Measurements from ENCODE around the gene KRT25. TPM values are rescaled to one million over a fixed set of nuclear protein-coding genes. Genes with fewer than 3 reads are reported as not detected.

The KRT25 gene
- not detected in 2 replicates for total RNA-seq (2014; rRNA removed; shearing (Covaris generic))

GRCh38 chr17:40755231-40755630, at the start of gene KRT25:
Gene KRT25, minus strand, starts transcription at chr17:40755331. Its CDS starts 60 bp downstream, at chr17:40755271.
- DNase-seq (ENCODE audit: low spot score) = no peak

- peak; percentile 70 for DNase-seq (ENCODE audit: low spot score)
Measured at GRCh38 chr17:40803617-40804082, 48.5 kb upstream of the KRT25 start.

GRCh38 chr17:40801157-40801556, 46.0 kb upstream of the KRT25 start:
- no peak for DNase-seq (ENCODE audit: low spot score)

- no peak for DNase-seq (ENCODE audit: low spot score)
Measured at GRCh38 chr17:40800381-40800780, 45.2 kb upstream of the KRT25 start.

- DNase-seq (ENCODE audit: low spot score) = no peak
Measured at GRCh38 chr17:40799859-40800258, 44.7 kb upstream of the KRT25 start, which contains the start of gene KRT28. Gene KRT28, minus strand, starts transcription at chr17:40799959. Its CDS starts 66 bp downstream, at chr17:40799893.

- DNase-seq (ENCODE audit: low spot score) = no peak
Measured at GRCh38 chr17:40796846-40797245, 41.7 kb upstream of the KRT25 start.

GRCh38 chr17:40795019-40795667, 40.0 kb upstream of the KRT25 start:
- DNase-seq (ENCODE audit: low spot score) = no peak

- DNase-seq (ENCODE audit: low spot score) = no peak
Measured at GRCh38 chr17:40794466-40794865, 39.3 kb upstream of the KRT25 start.

GRCh38 chr17:40793832-40794231, 38.7 kb upstream of the KRT25 start:
- DNase-seq (ENCODE audit: low spot score) = no peak

- DNase-seq (ENCODE audit: low spot score) = peak; percentile 25
Measured at GRCh38 chr17:40791787-40792436, 36.8 kb upstream of the KRT25 start.

GRCh38 chr17:40791111-40791510, 36.0 kb upstream of the KRT25 start:
- DNase-seq (ENCODE audit: low spot score) = no peak

GRCh38 chr17:40782450-40782849, 27.3 kb upstream of the KRT25 start, which contains the start of gene KRT27:
Gene KRT27, minus strand, starts transcription at chr17:40782550. Its CDS starts 57 bp downstream, at chr17:40782493.
- DNase-seq (ENCODE audit: low spot score) = no peak

GRCh38 chr17:40779181-40779909, 24.2 kb upstream of the KRT25 start:
- no peak for DNase-seq (ENCODE audit: low spot score)

- no peak for DNase-seq (ENCODE audit: low spot score)
Measured at GRCh38 chr17:40778461-40778860, 23.3 kb upstream of the KRT25 start.

GRCh38 chr17:40777971-40778370, 22.8 kb upstream of the KRT25 start:
- DNase-seq (ENCODE audit: low spot score) = no peak

- no peak for DNase-seq (ENCODE audit: low spot score)
Measured at GRCh38 chr17:40777459-40777858, 22.3 kb upstream of the KRT25 start.

- DNase-seq (ENCODE audit: low spot score) = no peak
Measured at GRCh38 chr17:40775945-40776344, 20.8 kb upstream of the KRT25 start.

GRCh38 chr17:40772101-40772500, 17.0 kb upstream of the KRT25 start, which contains the start of gene KRT26:
Gene KRT26, minus strand, starts transcription at chr17:40772201. Its CDS starts 88 bp downstream, at chr17:40772113.
- DNase-seq (ENCODE audit: low spot score) = no peak

- DNase-seq (ENCODE audit: low spot score) = no peak
Measured at GRCh38 chr17:40765657-40766056, 10.5 kb upstream of the KRT25 start.

- no peak for DNase-seq (ENCODE audit: low spot score)
Measured at GRCh38 chr17:40763752-40764151, 8.6 kb upstream of the KRT25 start.

GRCh38 chr17:40760105-40761016, 5.2 kb upstream of the KRT25 start:
- no peak for DNase-seq (ENCODE audit: low spot score)

All from H4 (cell line).